ENCODE results near the gene FAM83E. TPM values are rescaled to one million over a fixed set of nuclear protein-coding genes. Genes with fewer than 3 reads are reported as not detected.
"Not testable (repeated sequence)": the region's sequence is repeated elsewhere in the genome, so short reads cannot be mapped to it uniquely, and the experiment has no call there.

FAM83E gene
- total RNA-seq, 1 donor from 2014 or later: 5.1 TPM

DNA sequence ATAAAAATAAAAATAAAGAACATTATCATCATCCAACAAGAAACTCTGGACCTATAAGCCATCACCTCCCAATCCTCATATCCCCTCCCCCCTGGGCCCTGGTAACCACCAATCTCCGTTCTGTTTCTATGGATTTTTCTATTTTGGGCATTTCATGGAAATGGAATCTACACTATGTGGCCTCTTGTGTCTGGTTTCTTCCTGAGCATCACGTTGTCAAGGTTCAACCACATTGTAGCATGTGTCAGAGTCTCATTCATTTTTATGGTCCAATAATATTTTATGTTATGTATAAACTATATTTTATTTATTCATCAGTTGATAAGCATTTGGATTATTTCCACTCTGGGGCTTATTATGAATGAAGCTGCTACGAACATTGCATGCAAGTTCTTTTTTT is 36.0 kb downstream of the FAM83E start:
- no peak for DNase-seq (ENCODE audit: low read depth)

DNA sequence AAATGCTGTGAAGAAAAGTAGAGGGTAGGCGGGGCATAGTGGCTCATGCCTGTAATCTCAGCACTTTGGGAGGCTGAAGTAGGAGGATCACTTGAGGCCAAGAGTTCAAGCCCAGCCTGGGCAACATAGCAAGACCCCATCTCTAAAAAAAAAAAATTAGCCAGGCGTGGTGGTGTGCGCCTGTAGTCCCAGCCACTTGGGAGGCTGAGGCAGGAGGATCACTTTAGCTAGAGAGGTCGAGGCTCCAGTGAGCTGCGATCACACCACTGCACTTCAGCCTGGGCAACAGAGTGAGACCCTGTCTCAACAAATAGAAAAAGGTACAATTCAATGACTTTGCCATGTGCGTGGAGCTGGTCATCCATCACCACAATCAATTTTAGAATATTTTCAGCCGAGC is 37.0 kb downstream of the FAM83E start:
- DNase-seq (ENCODE audit: low read depth): not testable (repeated sequence)

DNA sequence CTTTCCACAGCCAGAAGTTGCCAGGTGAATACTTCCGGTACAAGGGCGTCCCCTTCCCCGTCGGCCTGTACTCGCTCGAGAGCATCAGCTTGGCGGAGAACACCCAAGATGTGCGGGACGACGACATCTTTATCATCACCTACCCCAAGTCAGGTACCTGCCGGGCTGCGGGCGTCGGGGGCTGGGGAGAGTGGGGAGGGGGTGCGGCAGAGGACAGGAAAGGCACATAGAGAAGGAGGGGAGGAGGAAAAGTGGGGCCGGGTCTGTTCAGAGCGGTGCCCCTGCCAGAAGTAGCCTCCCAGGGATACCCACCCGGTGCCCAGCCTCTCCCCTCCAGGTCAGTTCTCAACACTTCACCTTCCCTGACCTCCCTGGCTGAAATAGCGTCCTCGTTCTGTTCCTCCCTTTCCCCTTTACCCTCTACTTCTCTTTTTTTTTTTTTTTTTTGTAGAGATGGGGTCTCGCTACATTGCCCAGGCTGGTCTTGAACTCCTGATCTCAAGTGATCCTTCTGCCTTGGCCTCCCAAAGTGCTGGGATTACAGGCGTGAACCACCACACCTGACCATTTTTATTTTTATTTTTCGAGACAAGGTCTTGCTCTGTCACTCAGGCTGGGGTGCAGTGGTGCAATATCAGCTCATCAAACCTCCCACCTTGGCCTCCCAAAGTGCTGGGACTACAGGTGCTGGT is 38.8 kb downstream of the FAM83E start:
- no peak for DNase-seq (ENCODE audit: low read depth)

DNA sequence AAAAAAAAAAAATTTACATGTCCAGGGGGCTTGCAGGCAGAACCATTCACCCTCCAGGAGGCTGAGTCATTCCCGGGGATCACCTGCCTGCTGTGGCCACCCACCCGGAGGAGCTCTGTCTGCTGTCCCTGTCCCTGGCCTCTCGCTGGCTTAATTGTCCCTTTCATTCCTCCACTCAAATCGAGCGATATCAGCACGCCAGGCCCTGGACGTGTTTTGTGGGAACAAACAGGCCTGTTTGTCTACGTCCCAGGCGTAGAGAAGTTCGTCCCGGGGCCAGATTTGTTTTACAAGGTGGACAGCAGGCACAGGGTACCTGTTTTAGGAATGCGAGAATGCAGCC is 41.7 kb downstream of the FAM83E start:
- no peak for DNase-seq (ENCODE audit: low read depth)

DNA sequence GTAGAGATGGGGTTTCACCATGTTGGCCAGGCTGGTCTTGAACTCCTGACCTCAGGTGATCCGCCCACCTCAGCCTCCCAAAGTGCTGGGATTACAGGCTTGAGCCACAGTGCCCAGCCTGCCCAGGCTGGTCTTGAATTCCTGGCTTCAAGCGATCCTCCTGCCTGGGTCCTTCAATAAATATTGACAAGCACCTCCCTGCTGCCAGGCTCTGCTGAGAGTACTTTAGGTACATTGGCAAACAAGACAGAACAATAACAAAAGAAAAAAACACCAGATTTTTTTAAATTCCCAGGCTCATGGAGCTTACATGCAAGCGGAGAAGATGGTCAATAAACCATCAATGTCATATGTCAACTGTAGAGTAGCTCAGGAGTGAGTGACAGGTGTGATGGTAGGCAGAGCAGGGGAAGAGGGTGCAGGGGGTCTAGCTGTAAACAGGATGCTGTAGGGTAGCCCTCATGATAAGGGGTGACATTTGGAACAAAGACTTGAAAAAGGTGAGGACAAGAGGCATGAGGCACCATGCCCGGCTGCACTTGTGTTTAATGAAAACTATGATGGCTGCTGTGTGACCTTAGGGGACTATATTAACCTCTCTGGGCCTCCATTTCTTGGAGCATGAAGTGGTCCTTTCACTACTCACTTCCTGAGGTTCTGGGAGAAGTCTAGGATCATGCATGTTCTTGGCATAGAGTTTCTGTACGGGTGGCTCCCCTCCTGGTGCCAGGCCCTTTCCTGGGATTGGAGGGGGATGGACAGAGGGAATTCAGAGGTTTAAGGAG is 43.3 kb downstream of the FAM83E start:
- DNase-seq (ENCODE audit: low read depth): no peak

DNA sequence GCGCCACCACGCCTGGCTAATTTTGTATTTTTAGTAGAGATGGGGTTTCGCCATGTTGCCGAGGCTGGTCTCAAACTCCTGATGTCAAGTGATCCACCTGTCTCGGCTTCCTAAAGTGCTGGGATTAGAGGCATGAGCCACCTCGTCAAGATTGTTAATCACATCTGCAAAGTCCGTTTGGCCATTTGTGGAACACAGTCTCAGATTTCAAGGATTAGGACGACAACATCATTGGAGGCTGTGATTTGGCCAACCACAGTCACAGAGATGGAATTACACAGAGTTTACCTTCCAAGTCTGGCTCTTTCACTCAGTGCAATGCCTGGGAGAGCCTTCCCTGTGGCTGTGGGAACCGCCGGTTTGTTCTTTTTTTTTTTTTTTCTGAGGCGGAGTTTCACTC is 45.1 kb downstream of the FAM83E start:
- DNase-seq (ENCODE audit: low read depth): peak; percentile 53

DNA sequence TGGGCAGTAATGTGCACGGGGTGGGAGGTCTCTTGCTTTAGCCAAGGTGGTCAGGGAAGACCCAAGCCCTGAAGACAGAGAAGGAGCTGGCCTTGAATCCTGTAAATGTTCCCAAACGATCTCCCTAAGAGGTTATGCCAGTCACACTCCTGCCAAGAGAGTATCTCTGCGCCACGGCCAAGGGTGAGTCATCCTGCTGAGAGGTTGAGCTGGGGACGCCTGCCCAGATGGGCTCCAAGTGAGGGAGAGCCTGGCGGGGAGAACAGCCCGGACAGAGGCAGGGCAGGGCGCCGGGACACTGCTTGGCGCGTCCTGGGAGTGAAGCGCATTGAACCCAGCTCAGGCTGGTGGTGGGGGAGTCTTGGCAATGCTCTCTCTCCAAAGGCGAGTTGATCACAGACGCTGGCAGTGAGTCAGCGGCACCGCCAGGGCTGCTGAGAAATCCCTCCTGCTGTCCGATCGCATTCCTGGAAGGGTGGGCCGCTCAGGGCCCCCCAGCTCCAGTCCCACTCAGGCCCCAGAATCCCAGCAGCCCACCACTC is 46.5 kb downstream of the FAM83E start:
- DNase-seq (ENCODE audit: low read depth): peak; percentile 91

DNA sequence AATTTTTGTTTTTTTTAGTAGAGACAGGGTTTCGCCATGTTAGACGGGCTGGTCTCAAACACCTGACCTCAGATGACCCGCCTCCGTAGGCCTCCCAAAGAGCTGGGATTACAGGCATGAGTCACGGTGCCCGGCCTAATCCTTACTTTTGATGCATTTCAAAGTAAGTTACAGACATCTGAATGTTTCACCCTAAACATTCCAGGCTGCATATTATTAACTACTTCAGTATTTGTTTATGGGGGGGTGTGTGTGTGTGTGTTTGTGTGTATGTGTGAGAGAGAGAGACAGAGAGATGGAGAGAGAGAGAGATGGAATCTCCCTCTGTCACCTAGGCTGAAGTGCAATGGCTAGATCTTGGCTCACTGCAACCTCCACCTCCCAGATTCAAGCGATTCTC is 49.8 kb downstream of the FAM83E start:
- DNase-seq (ENCODE audit: low read depth): no peak

Other genes starting within 250 kb of the FAM83E start
- 111 and 121 TPM in 2 replicates for gene KDELR1, start 223.5 kb downstream of the FAM83E start, total RNA-seq
- gene GRIN2D, start 221.4 kb downstream of the FAM83E start, total RNA-seq: 0.03 TPM in 1 of 2 replicates, not detected in the other
- gene GRWD1, start 169.1 kb downstream of the FAM83E start, total RNA-seq: 43.4 and 44.1 TPM in 2 replicates
- gene KCNJ14, start 159.5 kb downstream of the FAM83E start, total RNA-seq: 0.73 and 0.96 TPM in 2 replicates
- gene CYTH2, start 145.7 kb downstream of the FAM83E start, total RNA-seq: 50.8 and 60.6 TPM in 2 replicates
- 0.05 and 0.26 TPM in 2 replicates for gene LMTK3, start 103.2 kb downstream of the FAM83E start, total RNA-seq
- not detected in 2 replicates for gene SULT2B1, start 62.9 kb downstream of the FAM83E start, total RNA-seq
- gene SPACA4, start 8.3 kb downstream of the FAM83E start, total RNA-seq: not detected in 2 replicates
- 1,744 and 2,296 TPM in 2 replicates for gene RPL18, start 4.1 kb upstream of the FAM83E start, total RNA-seq
- gene SPHK2, start 4.4 kb upstream of the FAM83E start, total RNA-seq: 11.0 and 16.5 TPM in 2 replicates
- gene DBP, start 22.3 kb upstream of the FAM83E start, total RNA-seq: 6.9 and 17.0 TPM in 2 replicates
- gene CA11, start 31.1 kb upstream of the FAM83E start, total RNA-seq: 1.5 and 2.0 TPM in 2 replicates
- gene NTN5, start 57.9 kb upstream of the FAM83E start, total RNA-seq: 0.08 and 0.42 TPM in 2 replicates
- not detected in 2 replicates for gene FUT2, start 80.9 kb upstream of the FAM83E start, total RNA-seq
- 8.7 and 16.2 TPM in 2 replicates for gene MAMSTR, start 104.6 kb upstream of the FAM83E start, total RNA-seq
- 0.05 TPM in 2 replicates for gene RASIP1, start 125.5 kb upstream of the FAM83E start, total RNA-seq
- gene IZUMO1, start 131.8 kb upstream of the FAM83E start, total RNA-seq: 0.08 TPM in 1 of 2 replicates, not detected in the other
- 0.03 and 0.05 TPM in 2 replicates for gene FUT1, start 137.6 kb upstream of the FAM83E start, total RNA-seq
- not detected in 2 replicates for gene FGF21, start 140.4 kb upstream of the FAM83E start, total RNA-seq
- 29.7 and 34.1 TPM in 2 replicates for gene BCAT2, start 196.0 kb upstream of the FAM83E start, total RNA-seq
- 0.59 TPM in 1 of 2 replicates, not detected in the other for gene HSD17B14, start 221.4 kb upstream of the FAM83E start, total RNA-seq

Data from myocyte (in vitro differentiated cells).